K562 treated with DMSO at 1 percent for 4 hours (cell line): Measurements from ENCODE around the gene IER5L. TPM values are rescaled to one million over a fixed set of nuclear protein-coding genes. Genes with fewer than 3 reads are reported as not detected.

Source experiments
- total RNA-seq: library from RNA; unstranded; fragments of 300-600 nt; gene quantifications from 2 replicates; pipeline ENCODE4 v1.2.3, GENCODE V29; 2022; ENCODE audit not compliant: insufficient read depth

Gene IER5L
- total RNA-seq, result 8.2 and 8.5 TPM in 2 replicates

DNA sequence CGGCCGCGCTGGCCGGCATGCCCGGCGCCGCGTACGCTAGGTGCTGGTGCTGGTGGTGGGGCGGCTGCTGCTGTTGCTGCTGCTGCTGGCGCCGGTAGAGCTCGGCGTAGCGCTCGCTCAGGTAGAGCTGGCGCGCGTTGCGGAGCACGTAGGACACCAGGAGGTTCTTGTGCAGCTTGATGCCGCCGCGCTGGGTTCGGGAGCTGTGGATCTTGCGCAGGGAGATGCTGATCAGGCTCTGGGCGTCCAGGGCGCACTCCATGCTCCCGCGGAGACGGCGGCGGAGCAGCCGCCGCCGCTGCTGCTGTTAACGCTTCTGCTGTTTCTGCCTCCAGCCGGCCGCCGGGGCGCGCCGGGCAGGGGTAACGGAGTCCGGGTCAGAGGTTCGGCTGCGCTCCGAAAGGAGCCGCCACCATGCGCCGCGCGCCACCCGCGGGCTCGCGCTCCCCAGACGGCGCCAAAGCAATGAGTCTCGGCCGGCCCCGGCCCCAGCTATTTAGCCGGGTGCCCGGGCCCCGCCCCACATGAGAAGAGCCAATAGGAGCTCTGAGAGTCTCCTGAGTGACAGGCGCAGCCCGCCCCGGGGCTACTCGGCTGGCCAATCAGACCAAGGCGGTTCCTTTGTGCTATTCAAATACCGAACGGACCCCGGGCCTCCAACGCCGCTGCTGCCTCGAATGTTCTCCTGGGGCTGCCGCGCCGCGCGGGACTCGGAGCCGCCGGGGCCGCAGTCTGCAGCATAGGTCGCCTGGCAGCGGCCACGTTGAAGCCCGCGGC is at the start of gene IER5L:
Gene IER5L (minus strand): TSS at position 471 of the 777 bp plus-strand sequence. CDS start 209 bp downstream, at position 262.

Other genes with a start within 250 kb of the IER5L start
- 9.3 and 9.7 TPM in 2 replicates for gene DOLK, start 230.7 kb downstream of the IER5L start, total RNA-seq
- gene NUP188, start 230.6 kb downstream of the IER5L start, total RNA-seq, result 51.0 and 68.0 TPM in 2 replicates
- 74.5 and 82.0 TPM in 2 replicates for gene SH3GLB2, start 149.9 kb downstream of the IER5L start, total RNA-seq
- 14.2 and 26.5 TPM in 2 replicates for gene MIGA2, start 141.6 kb downstream of the IER5L start, total RNA-seq
- 23.2 and 24.5 TPM in 2 replicates for gene DOLPP1, start 97.2 kb downstream of the IER5L start, total RNA-seq
- 24.3 and 29.3 TPM in 2 replicates for gene CRAT, start 67.5 kb downstream of the IER5L start, total RNA-seq
- gene PTPA, start 66.8 kb downstream of the IER5L start, total RNA-seq, result 98.6 and 104 TPM in 2 replicates